Measurements from ENCODE around the gene EHD3.

- no peak for TF ChIP-seq EZH2 (IDR thresholded peaks at IDR 0.05; ENCODE audit: low read depth)
- no peak for TF ChIP-seq CTCF (conservative IDR thresholded peaks at IDR 0.05)
These were observed 19.6 kb downstream of the EHD3 start for GRCh38 chr2:31253356-31254131.
